ENCODE measurements around the gene DSCAM.

DNA sequence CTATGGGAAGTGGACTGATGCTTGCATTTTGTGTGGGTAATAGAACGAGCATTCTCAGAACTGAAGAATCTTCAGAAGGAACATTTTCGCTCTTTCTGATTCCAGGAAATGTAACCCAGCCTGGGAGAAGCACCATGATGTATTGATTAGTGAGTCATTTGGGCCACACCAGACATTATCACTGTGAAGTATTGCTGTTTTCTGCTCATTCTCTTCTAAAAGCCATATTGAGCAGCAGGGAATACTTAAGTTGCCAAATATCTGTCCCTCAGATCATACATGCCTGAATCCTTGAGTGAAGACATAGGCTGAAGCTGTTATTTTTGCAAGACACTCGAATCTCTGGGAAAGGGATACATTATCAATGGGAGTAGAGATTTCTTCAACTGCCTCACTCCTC is 766.6 kb downstream of the DSCAM start:
- TF ChIP-seq, protein P1, sequence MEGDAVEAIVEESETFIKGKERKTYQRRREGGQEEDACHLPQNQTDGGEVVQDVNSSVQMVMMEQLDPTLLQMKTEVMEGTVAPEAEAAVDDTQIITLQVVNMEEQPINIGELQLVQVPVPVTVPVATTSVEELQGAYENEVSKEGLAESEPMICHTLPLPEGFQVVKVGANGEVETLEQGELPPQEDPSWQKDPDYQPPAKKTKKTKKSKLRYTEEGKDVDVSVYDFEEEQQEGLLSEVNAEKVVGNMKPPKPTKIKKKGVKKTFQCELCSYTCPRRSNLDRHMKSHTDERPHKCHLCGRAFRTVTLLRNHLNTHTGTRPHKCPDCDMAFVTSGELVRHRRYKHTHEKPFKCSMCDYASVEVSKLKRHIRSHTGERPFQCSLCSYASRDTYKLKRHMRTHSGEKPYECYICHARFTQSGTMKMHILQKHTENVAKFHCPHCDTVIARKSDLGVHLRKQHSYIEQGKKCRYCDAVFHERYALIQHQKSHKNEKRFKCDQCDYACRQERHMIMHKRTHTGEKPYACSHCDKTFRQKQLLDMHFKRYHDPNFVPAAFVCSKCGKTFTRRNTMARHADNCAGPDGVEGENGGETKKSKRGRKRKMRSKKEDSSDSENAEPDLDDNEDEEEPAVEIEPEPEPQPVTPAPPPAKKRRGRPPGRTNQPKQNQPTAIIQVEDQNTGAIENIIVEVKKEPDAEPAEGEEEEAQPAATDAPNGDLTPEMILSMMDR (IDR thresholded peaks at IDR 0.05): no peak
- TF ChIP-seq POLR2A (IDR thresholded peaks at IDR 0.05): no peak
- no peak for TF ChIP-seq POLR2AphosphoS5 (IDR thresholded peaks at IDR 0.05; ENCODE audit: insufficient read depth in 1 of 2, low read depth in 1 of 2)

All from vagina (tissue), 2 donors.